Smooth muscle cell (in vitro differentiated cells): Measurements from ENCODE around the gene PLA2G6. TPM values are rescaled to one million over a fixed set of nuclear protein-coding genes. Genes with fewer than 3 reads are reported as not detected.
"Not testable (repeated sequence)": the region's sequence is repeated elsewhere in the genome, so short reads cannot be mapped to it uniquely, and the experiment has no call there.

Experiments
- DNase-seq: peaks from one replicate; lab custom pipeline; 2025; ENCODE audit not compliant: unreplicated experiment; lab: John Stamatoyannopoulos, UW
- H2AFZ ChIP-seq: fragments of 200-600 bp; sonication (generic); 2 replicates; pipeline ENCODE4 v1.6.0; 2016; ENCODE audit warnings: antibody characterized with exemption, low read depth, mild to moderate bottlenecking
- H3F3A ChIP-seq: fragments of 200-600 bp; sonication (generic); 2 replicates; pipeline ENCODE4 v1.6.0; 2017; ENCODE audit warnings: antibody characterized with exemption, low read depth
- H3K27ac ChIP-seq: fragments of 200-600 bp; sonication (generic); 2 replicates; pipeline ENCODE4 v1.5.1; 2016; ENCODE audit warnings: low read depth, mild to moderate bottlenecking
- H3K27me3 ChIP-seq: fragments of 200-600 bp; sonication (generic); 2 replicates; pipeline ENCODE4 v1.6.1; 2016; ENCODE audit warnings: low read depth, mild to moderate bottlenecking
- H3K36me3 ChIP-seq: fragments of 200-600 bp; sonication (generic); 2 replicates; pipeline ENCODE4 v1.5.1; 2016; ENCODE audit warnings: low read depth
- H3K4me1 ChIP-seq: fragments of 200-600 bp; sonication (generic); 2 replicates; pipeline ENCODE4 v1.5.1; 2016; ENCODE audit warnings: low read depth
- H3K4me2 ChIP-seq: fragments of 200-600 bp; sonication (generic); 2 replicates; pipeline ENCODE4 v1.6.0; 2016; ENCODE audit warnings: mild to moderate bottlenecking
- H3K4me3 ChIP-seq: fragments of 200-600 bp; sonication (generic); 2 replicates; pipeline ENCODE4 v1.5.1; 2016; ENCODE audit warnings: mild to moderate bottlenecking
- H3K79me2 ChIP-seq: fragments of 200-600 bp; sonication (generic); 2 replicates; pipeline ENCODE4 v1.6.0; 2016; ENCODE audit warnings: low read depth, mild to moderate bottlenecking
- H3K9ac ChIP-seq: fragments of 200-600 bp; sonication (generic); 2 replicates; pipeline ENCODE4 v1.6.0; 2016; ENCODE audit warnings: low read depth
- H3K9me3 ChIP-seq: fragments of 200-600 bp; sonication (generic); replicated peaks from 2 replicates; pipeline ENCODE4 v1.5.1; 2016; ENCODE audit warnings: low read depth
- H4K20me1 ChIP-seq: fragments of 200-600 bp; sonication (generic); 2 replicates; pipeline ENCODE4 v1.6.0; 2016; ENCODE audit warnings: low read depth
- WGBS: methylation state at CpG from one replicate; pipeline ENCODE4 v1.1.7; 2016; ENCODE audit warnings: low lambda C conversion rate; 5-methylcytosine and 5-hydroxymethylcytosine counted together
- polyA plus RNA-seq: library from polyadenylated mRNA; unstranded; fragments of >200 nt; fragmentation: Nextera tagmentation; extraction: Ambion mirVana; gene quantifications from 2 replicates; pipeline ENCODE4 v1.2.1, GENCODE V29; 2016
- total RNA-seq: library from RNA; depleted of rRNA; stranded (reverse); fragments of >200 nt; gene quantifications from 2 replicates; pipeline ENCODE4 v1.2.3, GENCODE V29; 2014
- TF ChIP-seq, protein P1 (sequence below): fragments of 200-600 bp; sonication (generic); IDR thresholded peaks from 2 replicates; pipeline ENCODE4 v1.5.1; 2017; ENCODE audit warnings: borderline replicate concordance, mild to moderate bottlenecking, antibody characterized with exemption; ENCODE audit not compliant: insufficient read depth, poor library complexity, severe bottlenecking

The PLA2G6 gene
- total and polyA plus RNA-seq, 2 experiments from 2014 or later: 6.1 to 8.9 TPM

DNA sequence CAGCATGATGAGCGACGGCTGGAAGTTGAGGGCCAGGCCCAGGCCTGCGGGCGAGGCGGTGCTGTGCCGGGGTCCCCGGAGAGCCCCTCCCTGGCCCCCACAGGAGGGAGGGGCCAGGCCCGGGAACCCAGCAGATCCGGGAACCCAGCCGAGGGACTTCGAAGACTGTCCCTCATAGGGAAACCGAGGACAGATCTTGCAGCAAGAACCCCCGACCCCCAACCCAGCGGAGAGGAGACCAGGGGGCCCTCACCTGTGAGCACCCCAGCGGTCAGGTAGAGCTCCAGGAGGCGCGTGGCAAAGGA, 100.0 kb downstream of the PLA2G6 start:
- no peak overlapping the region for H2AFZ ChIP-seq
- no peaks in the 10 kb centered on the region for H3K36me3 ChIP-seq
- no peaks in the 10 kb centered on the region for H3K79me2 ChIP-seq
- no peak overlapping the region for H3K27ac ChIP-seq
- H3K9ac ChIP-seq: no peak overlapping the region
- H4K20me1 ChIP-seq: no peaks in the 10 kb centered on the region
- WGBS: 40% methylated on average over 16 of the region's 17 CpGs
- no peaks in the 10 kb centered on the region for H3K9me3 ChIP-seq
- H3K4me1 ChIP-seq: peaks cover 22% of the 10 kb centered on the region
- H3F3A ChIP-seq: no peaks in the 10 kb centered on the region
- DNase-seq: no peak
- peak overlapping the region; percentile 85 for H3K4me2 ChIP-seq
- peaks cover 4% of the 10 kb centered on the region for H3K27me3 ChIP-seq
- TF ChIP-seq, protein P1, sequence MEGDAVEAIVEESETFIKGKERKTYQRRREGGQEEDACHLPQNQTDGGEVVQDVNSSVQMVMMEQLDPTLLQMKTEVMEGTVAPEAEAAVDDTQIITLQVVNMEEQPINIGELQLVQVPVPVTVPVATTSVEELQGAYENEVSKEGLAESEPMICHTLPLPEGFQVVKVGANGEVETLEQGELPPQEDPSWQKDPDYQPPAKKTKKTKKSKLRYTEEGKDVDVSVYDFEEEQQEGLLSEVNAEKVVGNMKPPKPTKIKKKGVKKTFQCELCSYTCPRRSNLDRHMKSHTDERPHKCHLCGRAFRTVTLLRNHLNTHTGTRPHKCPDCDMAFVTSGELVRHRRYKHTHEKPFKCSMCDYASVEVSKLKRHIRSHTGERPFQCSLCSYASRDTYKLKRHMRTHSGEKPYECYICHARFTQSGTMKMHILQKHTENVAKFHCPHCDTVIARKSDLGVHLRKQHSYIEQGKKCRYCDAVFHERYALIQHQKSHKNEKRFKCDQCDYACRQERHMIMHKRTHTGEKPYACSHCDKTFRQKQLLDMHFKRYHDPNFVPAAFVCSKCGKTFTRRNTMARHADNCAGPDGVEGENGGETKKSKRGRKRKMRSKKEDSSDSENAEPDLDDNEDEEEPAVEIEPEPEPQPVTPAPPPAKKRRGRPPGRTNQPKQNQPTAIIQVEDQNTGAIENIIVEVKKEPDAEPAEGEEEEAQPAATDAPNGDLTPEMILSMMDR: no peak
- H3K4me3 ChIP-seq: peak overlapping the region; percentile 36

DNA sequence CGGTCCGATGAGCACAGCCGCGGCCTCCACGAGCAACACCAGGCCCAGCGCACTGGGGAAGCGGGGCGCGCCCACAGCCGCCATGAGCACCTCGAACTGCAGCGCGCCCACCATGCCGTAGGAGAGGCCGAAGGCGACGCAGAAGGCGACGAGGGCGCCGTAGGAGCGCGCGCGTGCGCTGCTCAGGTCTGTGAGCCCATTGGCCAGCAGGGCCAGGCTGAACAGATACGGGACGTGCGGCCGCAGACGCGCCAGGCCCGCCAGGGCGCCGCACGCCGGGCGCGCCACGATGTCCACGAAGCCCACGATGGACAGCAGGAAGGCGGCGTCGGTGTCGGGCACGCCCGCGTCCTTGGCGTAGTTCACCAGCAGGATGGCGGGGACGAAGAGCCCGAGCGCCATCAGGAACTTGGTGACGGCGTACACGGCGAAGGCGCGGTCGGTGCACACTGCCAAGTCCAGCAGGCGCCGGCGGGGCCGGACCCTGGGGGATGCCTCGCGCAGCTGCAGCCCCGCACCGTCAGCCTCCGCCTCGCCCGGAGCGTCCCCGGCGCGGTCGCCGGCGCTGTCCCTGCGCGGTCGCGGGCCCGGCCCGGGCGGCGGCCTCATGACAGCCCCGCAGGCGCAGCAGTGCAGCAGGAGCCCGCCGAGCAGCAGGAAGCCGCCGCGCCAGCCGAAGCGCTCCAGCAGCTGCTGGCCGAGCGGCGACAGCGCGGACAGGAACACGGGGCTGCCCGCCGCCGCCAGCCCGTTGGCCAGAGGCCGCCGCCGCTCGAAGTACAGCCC, 100.6 kb downstream of the PLA2G6 start:
- H3F3A ChIP-seq: no peaks in the 10 kb centered on the region

DNA sequence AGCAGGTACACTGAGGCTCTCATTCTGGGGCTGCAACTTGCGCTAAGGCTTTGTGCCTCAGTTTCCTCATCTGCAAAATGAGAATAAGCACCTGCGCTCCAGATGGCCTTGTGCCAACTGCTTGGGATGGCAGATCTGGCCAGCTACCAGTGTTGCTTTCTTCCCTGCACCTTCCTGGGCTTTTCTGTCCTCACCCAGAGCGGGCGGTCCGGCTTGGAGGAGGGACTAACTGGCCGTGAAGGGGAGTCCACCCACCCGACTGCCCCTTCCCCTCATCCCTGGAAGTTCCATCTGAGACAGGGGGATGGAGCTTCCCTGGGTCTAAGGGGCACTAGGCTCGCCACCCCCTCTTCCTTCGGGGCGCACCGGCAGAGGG, 101.2 kb downstream of the PLA2G6 start:
- Histone ChIP-seq H3K36me3 (no peaks in the 10 kb centered on the region), H3K27ac (no peak overlapping the region), H3K4me2 (peak overlapping the region; percentile 85), H3K79me2 (no peaks in the 10 kb centered on the region), H2AFZ (no peak overlapping the region), H3K4me3 (no peak overlapping the region), H3K9ac (no peak overlapping the region), H4K20me1 (no peaks in the 10 kb centered on the region), H3K4me1 (peaks cover 22% of the 10 kb centered on the region), H3K9me3 (no peaks in the 10 kb centered on the region), H3F3A (no peaks in the 10 kb centered on the region), H3K27me3 (peaks cover 4% of the 10 kb centered on the region)
- TF ChIP-seq, protein P1: no peak
- DNase-seq: no peak
- 82% methylated on average over 11 of the region's 11 CpGs for WGBS

More for the DNA sequence above, 100.6 kb downstream of the PLA2G6 start:
- Histone ChIP-seq H3K27ac (no peak overlapping the region), H3K79me2 (no peaks in the 10 kb centered on the region), H3K4me3 (peak overlapping the region; percentile 36), H3K4me1 (peaks cover 22% of the 10 kb centered on the region), H2AFZ (no peak overlapping the region), H4K20me1 (no peaks in the 10 kb centered on the region), H3K9ac (no peak overlapping the region), H3K36me3 (no peaks in the 10 kb centered on the region), H3K27me3 (peaks cover 4% of the 10 kb centered on the region), H3K9me3 (no peaks in the 10 kb centered on the region), H3K4me2 (peak overlapping the region; percentile 85)
- TF ChIP-seq, protein P1: no peak
- 18% methylated on average over 108 of the region's 110 CpGs for WGBS
- no peak for DNase-seq

DNA sequence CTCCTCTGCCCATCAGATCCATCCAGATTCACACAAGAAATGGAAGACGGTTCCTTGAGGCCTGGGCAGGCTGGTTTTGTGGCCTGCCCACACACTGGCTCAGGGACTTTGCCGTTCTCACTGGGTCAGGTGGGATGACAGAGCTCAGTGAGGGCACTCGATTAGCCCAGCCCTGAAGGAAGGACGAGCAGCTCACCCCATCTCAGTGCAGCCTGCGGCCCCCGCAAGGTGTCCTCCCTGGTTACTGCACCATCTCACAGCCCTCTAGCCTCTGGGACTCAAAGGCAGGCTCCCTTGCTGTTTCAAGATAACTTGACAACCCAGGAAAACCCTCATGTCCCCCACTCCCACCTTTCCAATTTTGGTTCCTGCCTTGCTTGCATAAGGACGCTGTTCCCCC, 101.8 kb downstream of the PLA2G6 start:
- Histone ChIP-seq H3K4me1 (peaks cover 18% of the 10 kb centered on the region), H3K4me2 (no peak overlapping the region), H3K79me2 (no peaks in the 10 kb centered on the region), H3K9ac (no peak overlapping the region), H3K36me3 (no peaks in the 10 kb centered on the region), H3K4me3 (no peak overlapping the region), H3K27me3 (peaks cover 4% of the 10 kb centered on the region), H3K9me3 (no peaks in the 10 kb centered on the region), H3F3A (no peaks in the 10 kb centered on the region), H3K27ac (no peak overlapping the region), H4K20me1 (no peaks in the 10 kb centered on the region), H2AFZ (no peak overlapping the region)
- WGBS: 86% methylated on average over 7 of the region's 7 CpGs
- TF ChIP-seq, protein P1: no peak
- DNase-seq: no peak

DNA sequence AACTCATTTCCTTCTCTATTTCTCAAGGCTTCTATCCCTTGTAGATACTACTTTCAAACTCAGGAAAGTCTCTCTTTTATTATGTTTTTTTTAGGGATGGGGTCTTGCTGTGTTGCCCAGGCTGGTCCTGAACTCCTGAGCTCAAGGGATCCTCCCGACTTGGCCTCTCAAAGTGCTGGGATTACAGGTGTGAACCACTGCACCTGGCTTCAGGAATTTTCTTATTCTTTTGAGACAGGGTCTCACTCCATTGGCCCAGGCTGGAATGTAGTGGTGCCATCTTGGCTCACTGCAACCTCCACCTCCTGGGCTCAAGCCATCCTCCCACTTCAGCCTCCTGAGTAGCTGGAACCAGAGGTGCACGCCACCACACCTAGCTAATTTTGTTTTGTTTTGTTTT, 102.4 kb downstream of the PLA2G6 start:
- not testable (repeated sequence) for H3K4me2 ChIP-seq, H3K9ac ChIP-seq, H3K4me3 ChIP-seq, H3K27me3 ChIP-seq, DNase-seq, H2AFZ ChIP-seq, H4K20me1 ChIP-seq, H3K79me2 ChIP-seq, H3F3A ChIP-seq, H3K27ac ChIP-seq, H3K36me3 ChIP-seq, H3K9me3 ChIP-seq
- 83% methylated on average over 2 of the region's 2 CpGs for WGBS
- peaks cover 14% of the 10 kb centered on the region for H3K4me1 ChIP-seq
